HEK293 (cell line): Measurements from ENCODE around the gene TTC31.

ENCODE experiments used
- CTCF ChIA-PET: fragments of 350-600 bp; formaldehyde crosslinking; extraction: SDS; loops from one replicate; lab custom pipeline; 2021; ENCODE audit warnings: antibody characterized with exemption; lab: Yijun Ruan, JAX
- POLR2A ChIA-PET: fragments of 300-600 bp; formaldehyde crosslinking; extraction: SDS; loops from one replicate; lab custom pipeline; 2020; ENCODE audit warnings: antibody characterized with exemption, inconsistent platforms; lab: Yijun Ruan, JAX
- H3K27ac ChIP-seq: fragments of 200-500 bp; sonication (Bioruptor generic); 2 replicates; pipeline ENCODE4 v1.5.1; 2014; ENCODE audit warnings: low read depth, low read length, control low read depth, inconsistent platforms; ENCODE audit errors: extremely low read depth
- H3K36me3 ChIP-seq, 2 experiments: fragments of 200-500 bp in 1 of 2; sonication (Bioruptor generic) in 1 of 2; 1 replicate in 1 of 2; 2 replicates in 1 of 2; pipeline ENCODE4 v1.5.1; 2014 to 2017; ENCODE audit warnings: inconsistent platforms in 2 of 2, low read length in 2 of 2; ENCODE audit not compliant: control insufficient read depth in 2 of 2, insufficient read depth in 1 of 2
- H3K4me1 ChIP-seq: fragments of 200-500 bp; sonication (Bioruptor generic); 2 replicates; pipeline ENCODE4 v1.5.1; 2014; ENCODE audit warnings: mild to moderate bottlenecking, low read length, inconsistent platforms; ENCODE audit not compliant: control insufficient read depth, insufficient read depth
- H3K4me3 ChIP-seq: 2 replicates; pipeline ENCODE4 v1.5.1; 2011; ENCODE audit warnings: low read depth, mild to moderate bottlenecking, control low read depth, low read length, moderate library complexity
- H3K9me3 ChIP-seq: fragments of 200-500 bp; sonication (Bioruptor generic); 2 replicates; pipeline ENCODE4 v1.5.1; 2014; ENCODE audit warnings: low read depth, low read length, inconsistent platforms; ENCODE audit not compliant: control insufficient read depth, insufficient read depth
- CTCF ChIP-seq: fragments of 450-650 bp; formaldehyde crosslinking; IDR thresholded peaks from 2 replicates; pipeline ENCODE4 v1.5.1; 2016; ENCODE audit warnings: missing biosample characterization, missing genetic modification characterization
- EGR2 ChIP-seq: fragments of 450-650 bp; formaldehyde crosslinking; IDR thresholded peaks from 2 replicates; pipeline ENCODE4 v1.5.1; 2016; ENCODE audit warnings: low read depth, missing biosample characterization, missing genetic modification characterization
- HIC1 ChIP-seq: fragments of 450-650 bp; formaldehyde crosslinking; IDR thresholded peaks from 2 replicates; pipeline ENCODE4 v1.5.1; 2016; ENCODE audit warnings: missing biosample characterization, missing genetic modification characterization
- HOXD13 ChIP-seq: sonication (generic); formaldehyde crosslinking; IDR thresholded peaks from 2 replicates; pipeline ENCODE4 v1.8.0; 2022; ENCODE audit warnings: missing genetic modification reagents, borderline replicate concordance
- OSR2 ChIP-seq: fragments of 450-650 bp; formaldehyde crosslinking; IDR thresholded peaks from 2 replicates; pipeline ENCODE4 v1.5.1; 2016; ENCODE audit warnings: missing biosample characterization, missing genetic modification characterization
- PBX3 ChIP-seq: sonication (generic); formaldehyde crosslinking; IDR thresholded peaks from 2 replicates; pipeline ENCODE4 v1.8.1; 2022; ENCODE audit warnings: mild to moderate bottlenecking, moderate library complexity, missing genetic modification reagents
- PRDM10 ChIP-seq: fragments of 450-650 bp; formaldehyde crosslinking; IDR thresholded peaks from 2 replicates; pipeline ENCODE4 v1.5.1; 2016; ENCODE audit warnings: missing biosample characterization, missing genetic modification characterization
- TCF7L2 ChIP-seq: IDR thresholded peaks from 2 replicates; pipeline ENCODE4 v1.6.1; 2011; ENCODE audit warnings: low read depth, mild to moderate bottlenecking, inconsistent platforms, low read length, moderate library complexity, borderline replicate concordance
- ZBTB6 ChIP-seq: fragments of 450-650 bp; formaldehyde crosslinking; IDR thresholded peaks from 2 replicates; pipeline ENCODE4 v1.5.1; 2017; ENCODE audit warnings: missing biosample characterization, missing genetic modification characterization
- ZBTB7A ChIP-seq: fragments of 450-650 bp; formaldehyde crosslinking; IDR thresholded peaks from 2 replicates; pipeline ENCODE4 v1.5.1; 2016; ENCODE audit warnings: low read depth, missing biosample characterization, missing genetic modification characterization
- ZFHX2 ChIP-seq: fragments of 450-650 bp; formaldehyde crosslinking; conservative IDR thresholded peaks from 2 replicates; pipeline ENCODE4 v1.5.1; 2016; ENCODE audit warnings: missing biosample characterization, missing genetic modification characterization
- ZNF18 ChIP-seq: fragments of 450-650 bp; formaldehyde crosslinking; IDR thresholded peaks from 2 replicates; pipeline ENCODE4 v1.5.1; 2016; ENCODE audit warnings: missing biosample characterization, missing genetic modification characterization
- ZNF645 ChIP-seq: fragments of 450-650 bp; formaldehyde crosslinking; IDR thresholded peaks from 2 replicates; pipeline ENCODE4; 2016; ENCODE audit warnings: missing biosample characterization, missing genetic modification characterization
- ZNF843 ChIP-seq: fragments of 450-650 bp; formaldehyde crosslinking; IDR thresholded peaks from 2 replicates; pipeline ENCODE4 v1.5.1; 2016; ENCODE audit warnings: missing biosample characterization, missing genetic modification characterization
- ZSCAN23 ChIP-seq: fragments of 450-650 bp; formaldehyde crosslinking; IDR thresholded peaks from 2 replicates; pipeline ENCODE4 v1.5.1; 2016; ENCODE audit warnings: missing biosample characterization, missing genetic modification characterization
- ZSCAN4 ChIP-seq: fragments of 450-650 bp; formaldehyde crosslinking; IDR thresholded peaks from 2 replicates; pipeline ENCODE4 v1.5.1; 2017; ENCODE audit warnings: missing biosample characterization, missing genetic modification characterization

TTC31 gene

GRCh38 chr2:74461187-74462053 is 21.5 kb upstream of the TTC31 start:
- H3K27ac ChIP-seq: no peak overlapping the region
- TF ChIP-seq ZFHX2 (no peak), CTCF (tag by site-specific recombination) (peak; percentile 48), EGR2 (tag by site-specific recombination) (no peak), HOXD13 (CRISPR knock-in tag) (no peak), HIC1 (tag by site-specific recombination) (peak; percentile 23; the same call in 1 of the 2 replicates)
- TF ChIP-seq, all 188 proteins: peak for 2
- peaks cover 0 to 31% of the 10 kb centered on the region in 2 experiments; a peak in 1 of 3 replicates for H3K36me3 ChIP-seq
- POLR2A ChIA-PET: interaction anchor here (0.8 to 2.2 kb wide), 3 partner anchors 11 to 21 kb away, joined by 3 to 13 read pairs (median 3); partner anchors contain the start of genes CCDC142 and MRPL53
- CTCF ChIA-PET: interaction anchor here (0.5 to 0.9 kb wide), 2 partner anchors 11 to 25 kb away, joined by 3 to 6 read pairs; partner anchors contain the start of gene MRPL53
- H3K9me3 ChIP-seq: no peaks in the 10 kb centered on the region
- H3K4me3 ChIP-seq: no peak overlapping the region
- peaks cover 5% of the 10 kb centered on the region for H3K4me1 ChIP-seq

GRCh38 chr2:74462054-74462785 is 20.7 kb upstream of the TTC31 start:
- Histone ChIP-seq H3K36me3 (peaks cover 0 to 31% of the 10 kb centered on the region in 2 experiments; a peak in 1 of 3 replicates), H3K4me1 (no peaks in the 10 kb centered on the region), H3K27ac (no peak overlapping the region), H3K4me3 (no peak overlapping the region), H3K9me3 (no peaks in the 10 kb centered on the region)
- ChIA-PET CTCF (interaction anchor here (0.9 kb wide), 1 partner anchor 10 kb away, joined by 3 read pairs; the partner anchor contains the start of gene MRPL53), POLR2A (interaction anchor here (0.8 to 2.2 kb wide), 3 partner anchors 10 to 71 kb away, joined by 3 to 13 read pairs (median 4); partner anchors contain the start of genes CCDC142 and MRPL53)
- TF ChIP-seq TCF7L2 (no peak), ZNF843 (no peak), PRDM10 (tag by site-specific recombination) (no peak), ZSCAN4 (tag by site-specific recombination) (no peak), OSR2 (no peak), ZSCAN23 (no peak), ZBTB6 (tag by site-specific recombination) (no peak), ZBTB7A (tag by site-specific recombination) (no peak), ZNF645 (tag by site-specific recombination) (no peak), PBX3 (no peak), ZNF18 (tag by site-specific recombination) (no peak)
